HG02763 (cell line): ENCODE results near the gene NBAS.
"Not testable (repeated sequence)": the region's sequence is repeated elsewhere in the genome, so short reads cannot be mapped to it uniquely, and the experiment has no call there.

Source experiments
- ATAC-seq: cut with Tn5 transposase; IDR thresholded peaks from one replicate; pipeline ENCODE4 v1.9.1; 2021; ENCODE audit warnings: mild to moderate bottlenecking, moderate library complexity; ENCODE audit not compliant: unreplicated experiment

Gene NBAS

GRCh38 chr2:15325296-15325695 is 235.8 kb downstream of the NBAS start:
- ATAC-seq, result no peak

GRCh38 chr2:15323227-15323626 is 237.9 kb downstream of the NBAS start:
- ATAC-seq, result no peak

- not testable (repeated sequence) for ATAC-seq
Measured at GRCh38 chr2:15321481-15321880, 239.7 kb downstream of the NBAS start.

GRCh38 chr2:15316370-15316814 is 244.7 kb downstream of the NBAS start:
- no peak for ATAC-seq

- ATAC-seq, result no peak
Measured at GRCh38 chr2:15315411-15315810, 245.7 kb downstream of the NBAS start.

- ATAC-seq, result peak; percentile 59
Measured at GRCh38 chr2:15313657-15314056, 247.5 kb downstream of the NBAS start.

- no peak for ATAC-seq
Measured at GRCh38 chr2:15311926-15312325, 249.2 kb downstream of the NBAS start.

- ATAC-seq, result peak; percentile 51
Measured at GRCh38 chr2:15311201-15311907, 249.8 kb downstream of the NBAS start.

GRCh38 chr2:15307526-15307925 is 253.6 kb downstream of the NBAS start:
- no peak for ATAC-seq

GRCh38 chr2:15306706-15307105 is 254.4 kb downstream of the NBAS start:
- no peak for ATAC-seq

GRCh38 chr2:15303874-15304273 is 257.3 kb downstream of the NBAS start:
- ATAC-seq, result no peak

GRCh38 chr2:15302154-15302553 is 259.0 kb downstream of the NBAS start:
- no peak for ATAC-seq

- no peak for ATAC-seq
Measured at GRCh38 chr2:15300624-15301573, 260.2 kb downstream of the NBAS start.

- no peak for ATAC-seq
Measured at GRCh38 chr2:15299904-15300520, 261.1 kb downstream of the NBAS start.

- ATAC-seq, result no peak
Measured at GRCh38 chr2:15298770-15299169, 262.4 kb downstream of the NBAS start.

- peak; percentile 69 for ATAC-seq
Measured at GRCh38 chr2:15293262-15293937, 267.7 kb downstream of the NBAS start.

- ATAC-seq, result no peak
Measured at GRCh38 chr2:15287447-15288184, 273.5 kb downstream of the NBAS start.

- no peak for ATAC-seq
Measured at GRCh38 chr2:15284614-15285013, 276.5 kb downstream of the NBAS start.

- ATAC-seq, result no peak
Measured at GRCh38 chr2:15281681-15282080, 279.5 kb downstream of the NBAS start.

- no peak for ATAC-seq
Measured at GRCh38 chr2:15279201-15279876, 281.8 kb downstream of the NBAS start.
